Brain microvascular endothelial cell (primary cell): Measurements from ENCODE around the gene NFKBIE.

ENCODE experiments used
- DNase-seq: peaks from one replicate; pipeline ENCODE4 v3.0.0-alpha.2; 2020
- H3K27ac ChIP-seq: fragments of 250-450 bp; sonication (Bioruptor Pico); 2 replicates; pipeline ENCODE4 v1.5.1; 2020; ENCODE audit warnings: mild to moderate bottlenecking, moderate library complexity
- H3K27me3 ChIP-seq: fragments of 250-450 bp; sonication (Bioruptor Pico); replicated peaks from 2 replicates; pipeline ENCODE4 v1.5.1; 2020; ENCODE audit warnings: mild to moderate bottlenecking
- H3K36me3 ChIP-seq: fragments of 250-450 bp; sonication (Bioruptor Pico); replicated peaks from 2 replicates; pipeline ENCODE4 v1.5.1; 2020; ENCODE audit warnings: mild to moderate bottlenecking
- H3K4me3 ChIP-seq: 2 replicates; pipeline ENCODE4 v1.5.1; 2011; ENCODE audit warnings: low read depth, mild to moderate bottlenecking, control low read depth, low read length, moderate library complexity
- in situ Hi-C: cut with HindIII; loops from 2 replicates; pipeline ENCODE4 v1.10.0; 2017; ENCODE audit warnings: low sequenced_read_pairs, low pct_ligation_motif_present
- TF ChIP-seq, protein P1 (sequence below): IDR thresholded peaks from 2 replicates; pipeline ENCODE4 v1.5.1; 2011; ENCODE audit warnings: low read depth, mild to moderate bottlenecking, moderate library complexity, low read length, control low read depth, inconsistent platforms; ENCODE audit errors: missing control alignments

NFKBIE gene

DNA sequence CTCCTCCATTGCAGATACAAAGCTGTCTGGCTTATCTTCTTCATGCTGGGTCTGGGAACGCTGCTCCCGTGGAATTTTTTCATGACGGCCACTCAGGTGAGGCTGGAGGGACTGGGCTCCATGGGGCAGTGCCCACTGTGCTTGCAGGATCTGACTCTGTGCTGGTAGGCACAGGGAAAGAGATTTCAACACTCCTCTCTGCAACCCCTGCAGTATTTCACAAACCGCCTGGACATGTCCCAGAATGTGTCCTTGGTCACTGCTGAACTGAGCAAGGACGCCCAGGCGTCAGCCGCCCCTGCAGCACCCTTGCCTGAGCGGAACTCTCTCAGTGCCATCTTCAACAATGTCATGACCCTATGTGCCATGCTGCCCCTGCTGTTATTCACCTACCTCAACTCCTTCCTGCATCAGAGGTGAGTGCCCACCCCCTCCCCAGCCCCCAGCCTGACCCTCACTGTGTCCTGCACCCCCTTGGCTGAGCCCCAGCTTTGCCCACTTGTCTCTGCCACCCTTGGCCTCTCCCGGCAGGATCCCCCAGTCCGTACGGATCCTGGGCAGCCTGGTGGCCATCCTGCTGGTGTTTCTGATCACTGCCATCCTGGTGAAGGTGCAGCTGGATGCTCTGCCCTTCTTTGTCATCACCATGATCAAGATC is 35.8 kb downstream of the NFKBIE start:
- H3K27me3 ChIP-seq, result no peaks in the 10 kb centered on the region
- no peak overlapping the region for H3K27ac ChIP-seq
- peaks cover 4% of the 10 kb centered on the region for H3K36me3 ChIP-seq
- TF ChIP-seq, protein P1, sequence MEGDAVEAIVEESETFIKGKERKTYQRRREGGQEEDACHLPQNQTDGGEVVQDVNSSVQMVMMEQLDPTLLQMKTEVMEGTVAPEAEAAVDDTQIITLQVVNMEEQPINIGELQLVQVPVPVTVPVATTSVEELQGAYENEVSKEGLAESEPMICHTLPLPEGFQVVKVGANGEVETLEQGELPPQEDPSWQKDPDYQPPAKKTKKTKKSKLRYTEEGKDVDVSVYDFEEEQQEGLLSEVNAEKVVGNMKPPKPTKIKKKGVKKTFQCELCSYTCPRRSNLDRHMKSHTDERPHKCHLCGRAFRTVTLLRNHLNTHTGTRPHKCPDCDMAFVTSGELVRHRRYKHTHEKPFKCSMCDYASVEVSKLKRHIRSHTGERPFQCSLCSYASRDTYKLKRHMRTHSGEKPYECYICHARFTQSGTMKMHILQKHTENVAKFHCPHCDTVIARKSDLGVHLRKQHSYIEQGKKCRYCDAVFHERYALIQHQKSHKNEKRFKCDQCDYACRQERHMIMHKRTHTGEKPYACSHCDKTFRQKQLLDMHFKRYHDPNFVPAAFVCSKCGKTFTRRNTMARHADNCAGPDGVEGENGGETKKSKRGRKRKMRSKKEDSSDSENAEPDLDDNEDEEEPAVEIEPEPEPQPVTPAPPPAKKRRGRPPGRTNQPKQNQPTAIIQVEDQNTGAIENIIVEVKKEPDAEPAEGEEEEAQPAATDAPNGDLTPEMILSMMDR, result no peak
- in situ Hi-C loops, result no loop called here
- no peak for DNase-seq
- H3K4me3 ChIP-seq, result no peak overlapping the region

DNA sequence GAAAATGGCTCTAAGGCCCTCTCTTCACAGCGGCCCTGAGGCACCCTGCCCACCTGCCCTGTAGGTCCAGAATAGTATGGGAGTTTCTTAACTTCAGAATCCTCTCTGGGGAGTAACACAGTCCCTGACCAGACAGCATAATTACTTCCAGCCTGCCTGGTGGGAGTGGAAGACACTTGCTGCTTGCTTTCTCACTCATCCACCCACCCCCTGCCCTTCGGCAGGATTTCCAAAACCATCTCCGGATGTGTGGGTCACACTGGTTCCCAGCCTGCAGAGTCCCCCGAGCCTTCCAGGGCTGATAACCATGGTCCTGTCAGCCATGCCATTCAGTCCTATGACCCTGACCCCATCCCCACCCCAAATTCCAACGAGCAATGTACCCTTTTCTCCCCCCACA is 36.5 kb downstream of the NFKBIE start:
- peaks cover 4% of the 10 kb centered on the region for H3K36me3 ChIP-seq
- DNase-seq, result no peak
- TF ChIP-seq, protein P1, result no peak

DNA sequence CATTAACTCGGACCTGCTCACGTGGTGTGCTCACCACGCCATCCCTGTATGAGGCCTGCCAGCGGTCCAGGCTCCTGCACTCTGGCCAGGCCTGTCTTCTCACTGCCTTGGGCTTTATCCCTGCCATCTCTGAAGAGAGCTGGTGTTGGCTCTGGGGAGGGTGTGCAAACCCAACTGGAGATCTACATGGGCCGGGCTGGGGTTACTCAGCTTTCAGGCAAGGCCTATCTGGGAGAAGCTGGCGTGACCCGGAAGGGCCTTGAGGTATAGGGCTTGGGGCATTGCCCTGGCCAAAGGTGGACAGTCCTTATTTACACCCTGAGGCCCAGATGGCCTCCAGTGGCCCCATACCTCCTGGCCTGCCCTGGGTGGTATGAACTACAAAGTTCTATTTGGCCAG is 36.9 kb downstream of the NFKBIE start:
- in situ Hi-C loops, result no loop called here
- Histone ChIP-seq H3K27ac (no peak overlapping the region), H3K27me3 (no peaks in the 10 kb centered on the region), H3K36me3 (peaks cover 4% of the 10 kb centered on the region), H3K4me3 (no peak overlapping the region)
- no peak for DNase-seq
- TF ChIP-seq, protein P1, result no peak

More for the DNA sequence above, 36.5 kb downstream of the NFKBIE start:
- no peaks in the 10 kb centered on the region for H3K27me3 ChIP-seq
- H3K4me3 ChIP-seq, result no peak overlapping the region
- in situ Hi-C loops, result no loop called here
- H3K27ac ChIP-seq, result no peak overlapping the region

DNA sequence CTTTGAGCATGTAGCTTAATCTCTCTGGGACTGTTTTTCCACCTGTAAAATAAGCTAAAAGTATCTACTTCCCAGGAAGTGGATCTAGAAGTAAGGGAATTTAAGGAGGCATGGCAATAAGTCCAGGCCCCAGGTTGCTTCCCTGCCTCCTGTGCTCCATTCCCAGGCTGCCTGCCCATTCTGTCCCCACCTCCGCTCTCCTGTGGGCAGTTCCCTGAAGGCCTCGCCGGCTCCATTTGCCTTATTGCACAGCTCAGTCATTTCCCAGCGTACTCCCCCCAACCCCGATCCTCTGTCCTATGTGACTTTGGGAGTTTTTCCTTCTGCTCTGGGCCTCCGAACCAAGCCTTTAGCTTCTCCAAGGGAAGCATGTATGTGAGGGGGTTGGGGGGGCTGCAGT is 37.3 kb downstream of the NFKBIE start:
- peaks cover 4% of the 10 kb centered on the region for H3K36me3 ChIP-seq
- H3K27ac ChIP-seq, result no peak overlapping the region
- DNase-seq, result no peak
- no peak overlapping the region for H3K4me3 ChIP-seq
- TF ChIP-seq, protein P1, result no peak
- H3K27me3 ChIP-seq, result no peaks in the 10 kb centered on the region
- in situ Hi-C loops, result no loop called here

DNA sequence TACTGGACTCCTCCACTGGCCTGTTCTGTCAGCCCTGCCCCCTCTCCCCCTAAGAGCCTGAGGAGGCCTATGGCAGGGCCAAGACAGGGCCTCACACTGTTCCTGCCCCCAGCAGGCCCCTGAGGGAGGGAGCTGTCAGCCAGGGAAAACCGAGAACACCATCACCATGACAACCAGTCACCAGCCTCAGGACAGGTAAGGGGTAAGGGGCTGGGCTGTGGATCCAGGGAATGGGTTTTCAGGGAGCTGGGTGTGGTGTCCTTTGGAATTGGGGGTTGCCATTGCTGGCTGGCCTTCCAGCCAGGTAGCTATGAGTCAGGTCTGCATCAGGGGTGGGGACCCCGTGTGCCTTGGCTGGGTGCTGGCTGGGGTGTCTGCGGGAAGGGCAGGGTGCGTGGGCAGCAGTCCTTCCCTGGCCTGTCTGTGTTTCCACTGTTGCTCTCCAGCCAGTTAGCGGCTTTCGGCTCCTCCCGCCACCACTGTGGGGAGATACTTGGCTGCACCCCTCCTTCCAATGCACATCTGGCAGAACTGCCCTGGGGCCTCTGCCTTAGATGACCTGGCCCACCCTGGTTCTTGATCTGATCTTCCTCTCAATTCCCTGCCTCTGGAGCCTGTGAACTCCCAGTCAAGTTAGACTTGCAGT is 38.1 kb downstream of the NFKBIE start:
- TF ChIP-seq, protein P1, result no peak
- in situ Hi-C loops, result no loop called here
- no peak overlapping the region for H3K4me3 ChIP-seq
- DNase-seq, result no peak
- H3K27ac ChIP-seq, result no peak overlapping the region
- peaks cover 4% of the 10 kb centered on the region for H3K36me3 ChIP-seq
- no peaks in the 10 kb centered on the region for H3K27me3 ChIP-seq
